Activated T-cell treated with anti-CD3 and anti-CD28 coated beads, Interleukin-2, amount 50 U/mL, for 4 hours (primary cell): ENCODE data around the gene LENG9. TPM values are rescaled to one million over a fixed set of nuclear protein-coding genes. Genes with fewer than 3 reads are reported as not detected.

Experiments used
- ATAC-seq, 2 donors: fragments of 200-7000 bp; cut with Tn5 transposase; one replicate each; pipeline ENCODE4 v1.10.0; 2021
- DNase-seq: peaks from one replicate; pipeline ENCODE4 v3.0.0-alpha.2; 2020
- H3K27me3 Mint-ChIP-seq: one replicate; pipeline ENCODE4 v1.8.0; 2021; ENCODE audit warnings: low read depth, mixed read lengths
- H3K36me3 Mint-ChIP-seq: one replicate; pipeline ENCODE4 v1.8.0; 2022; ENCODE audit warnings: mixed read lengths; ENCODE audit not compliant: insufficient read depth
- H3K4me1 Mint-ChIP-seq: one replicate; pipeline ENCODE4 v1.8.0; 2021; ENCODE audit warnings: low read depth, mixed read lengths
- H3K4me3 Mint-ChIP-seq: one replicate; pipeline ENCODE4 v1.8.0; 2021; ENCODE audit warnings: mild to moderate bottlenecking, moderate library complexity, mixed read lengths
- H3K9me3 Mint-ChIP-seq: one replicate; pipeline ENCODE4 v1.8.0; 2021; ENCODE audit warnings: mixed read lengths
- total RNA-seq, 3 donors: library from RNA; stranded (reverse); gene quantifications; one replicate each; pipeline ENCODE4 v1.2.1, GENCODE V29; 2021

Gene LENG9
- total RNA-seq, 3 donors from 2014 or later = 4.8 to 5.4 (median 5.2) TPM

DNA sequence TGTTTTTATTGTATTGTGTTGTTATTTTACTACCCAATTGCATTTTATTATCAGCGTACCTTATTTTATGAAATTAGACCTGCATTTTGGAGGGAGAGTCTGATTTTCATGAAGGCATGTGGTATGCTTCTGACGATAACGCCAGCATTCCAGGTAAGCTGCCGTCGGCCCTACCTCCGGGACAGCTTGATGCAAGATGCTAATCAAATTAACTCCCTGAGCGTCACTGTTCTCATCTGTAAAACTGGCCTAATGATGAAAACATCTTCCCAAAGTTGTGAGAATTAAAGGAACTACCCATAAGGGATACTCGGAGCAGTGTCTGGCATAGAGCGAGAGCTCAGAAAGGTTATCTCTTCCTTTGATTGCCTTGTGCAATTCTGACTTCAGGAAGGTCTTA is 26.2 kb upstream of the LENG9 start:
- Mint-ChIP-seq H3K4me3 (no peak overlapping the region), H3K36me3 (no peaks in the 10 kb centered on the region), H3K4me1 (peaks cover 2% of the 10 kb centered on the region), H3K9me3 (no peaks in the 10 kb centered on the region), H3K27me3 (peaks cover 37% of the 10 kb centered on the region)
- no peak for DNase-seq
- no peak for ATAC-seq

DNA sequence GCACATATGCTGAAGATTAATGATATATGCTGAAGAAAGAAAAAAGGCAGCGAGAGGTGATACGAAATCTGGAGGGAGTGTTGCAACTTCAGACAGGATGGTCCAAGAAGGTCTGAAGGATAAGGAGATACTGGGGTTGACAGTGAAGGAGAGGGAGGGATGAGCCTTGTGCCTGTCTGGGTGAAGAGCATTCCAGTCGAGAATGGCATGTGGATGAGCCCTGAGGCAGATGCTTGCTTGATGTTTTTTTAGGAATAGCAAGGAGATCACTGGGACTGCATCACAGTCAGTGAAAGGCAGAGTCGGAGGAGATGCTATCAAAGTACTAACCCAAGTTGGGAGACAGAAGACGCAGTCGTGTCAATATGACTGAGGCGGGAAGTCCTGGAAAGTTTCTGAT is 25.8 kb upstream of the LENG9 start:
- Mint-ChIP-seq H3K9me3 (no peaks in the 10 kb centered on the region), H3K27me3 (peaks cover 36% of the 10 kb centered on the region), H3K36me3 (no peaks in the 10 kb centered on the region), H3K4me1 (peaks cover 2% of the 10 kb centered on the region), H3K4me3 (no peak overlapping the region)
- DNase-seq = no peak
- no peak for ATAC-seq

DNA sequence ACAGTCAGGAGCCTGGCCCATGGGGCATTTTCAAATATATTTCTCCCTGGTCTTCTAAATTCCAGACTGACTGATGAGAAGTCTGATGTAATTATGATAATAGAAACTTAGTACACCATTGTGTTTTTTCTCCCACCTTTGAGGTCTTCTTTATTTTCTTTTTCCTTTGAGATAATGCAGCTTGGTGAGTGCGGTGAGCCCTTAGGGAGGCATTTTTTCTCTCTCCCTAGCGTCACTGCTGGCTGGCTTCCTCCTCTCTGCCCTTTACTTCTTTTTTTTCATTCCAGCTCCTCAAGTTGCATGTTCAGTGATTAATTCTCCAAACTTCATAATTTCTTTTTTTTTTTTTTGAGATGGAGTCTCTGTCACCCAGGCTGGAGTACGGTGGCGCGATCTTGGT is 22.3 kb upstream of the LENG9 start:
- H3K4me3 Mint-ChIP-seq = no peak overlapping the region
- peaks cover 28% of the 10 kb centered on the region for H3K27me3 Mint-ChIP-seq
- DNase-seq = no peak
- ATAC-seq = no peak
- peaks cover 8% of the 10 kb centered on the region for H3K4me1 Mint-ChIP-seq
- no peaks in the 10 kb centered on the region for H3K36me3 Mint-ChIP-seq
- H3K9me3 Mint-ChIP-seq = no peaks in the 10 kb centered on the region

DNA sequence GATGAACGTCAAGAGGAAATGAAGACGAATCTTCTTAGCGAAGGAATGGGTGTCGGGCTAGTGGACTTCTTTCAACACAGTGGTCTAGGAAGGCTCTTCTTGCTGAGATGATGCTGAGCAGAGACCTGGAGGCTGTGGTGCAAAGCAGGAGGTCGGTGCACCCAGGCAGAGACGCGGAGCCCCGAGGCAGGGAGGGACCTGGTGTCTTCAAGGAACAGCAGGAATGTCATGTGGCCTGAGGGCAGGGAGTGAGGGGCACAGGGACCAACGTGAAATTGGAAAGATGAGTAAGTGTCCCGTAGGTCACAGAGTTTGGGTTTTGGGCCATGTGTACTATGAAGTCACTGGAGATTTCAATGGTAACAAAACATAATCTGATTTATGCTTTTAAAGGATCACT is 20.9 kb upstream of the LENG9 start:
- no peaks in the 10 kb centered on the region for H3K36me3 Mint-ChIP-seq
- H3K27me3 Mint-ChIP-seq = peaks cover 31% of the 10 kb centered on the region
- peaks cover 8% of the 10 kb centered on the region for H3K4me1 Mint-ChIP-seq
- DNase-seq = no peak
- H3K9me3 Mint-ChIP-seq = no peaks in the 10 kb centered on the region
- H3K4me3 Mint-ChIP-seq = no peak overlapping the region
- no peak for ATAC-seq

DNA sequence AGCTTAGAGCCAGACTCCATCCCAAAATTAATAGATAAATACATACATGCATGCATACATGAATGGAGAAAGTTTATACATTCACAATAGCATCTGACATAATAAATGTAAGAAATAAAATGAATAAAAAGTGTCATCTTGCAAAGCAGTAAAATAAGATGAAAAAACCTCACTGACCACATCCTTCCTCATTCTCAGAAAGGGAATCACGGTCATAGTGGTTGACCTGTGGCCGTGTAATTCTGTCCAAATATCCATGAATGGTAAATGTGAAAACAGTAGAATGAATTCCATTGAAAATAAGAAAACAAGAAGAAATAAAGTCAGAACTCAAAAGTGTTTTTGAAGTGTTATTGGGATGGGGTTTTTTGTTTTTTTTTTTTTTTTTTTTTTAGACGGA is 19.3 kb upstream of the LENG9 start:
- no peak for ATAC-seq
- Mint-ChIP-seq H3K4me3 (no peak overlapping the region), H3K4me1 (peaks cover 8% of the 10 kb centered on the region), H3K9me3 (no peaks in the 10 kb centered on the region), H3K36me3 (no peaks in the 10 kb centered on the region), H3K27me3 (peaks cover 36% of the 10 kb centered on the region)
- no peak for DNase-seq

DNA sequence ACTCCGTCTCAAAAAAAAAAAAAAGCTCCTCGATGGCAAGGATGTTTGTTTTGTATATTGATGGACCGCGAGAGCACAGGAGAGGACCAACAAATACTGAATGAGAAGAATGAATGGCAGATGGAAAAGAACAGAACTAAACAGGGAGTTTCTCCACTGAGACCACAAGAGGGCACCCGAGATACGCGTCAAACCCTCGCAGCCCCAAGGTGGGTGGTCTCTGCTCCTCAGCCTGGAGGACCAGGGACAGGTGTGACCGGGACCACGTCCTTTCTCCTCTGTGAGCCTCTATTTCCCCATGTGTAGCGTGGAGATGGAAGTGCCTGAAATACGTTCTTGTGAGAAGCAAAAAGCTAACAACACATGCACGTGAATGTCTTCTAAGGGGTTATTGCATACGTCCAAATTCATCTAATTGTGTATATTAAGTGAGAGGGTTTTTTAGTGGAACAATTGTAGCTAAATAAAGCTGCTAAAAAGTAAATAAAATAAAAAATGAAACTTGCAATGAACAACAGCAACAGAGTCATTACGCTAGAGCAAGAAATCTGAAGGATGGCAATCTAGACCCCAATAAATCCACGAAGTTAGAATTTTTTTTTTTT is 17.9 kb upstream of the LENG9 start:
- ATAC-seq = no peak
- no peak for DNase-seq
- Mint-ChIP-seq H3K4me1 (peaks cover 8% of the 10 kb centered on the region), H3K27me3 (peaks cover 43% of the 10 kb centered on the region), H3K36me3 (no peaks in the 10 kb centered on the region), H3K4me3 (no peak overlapping the region), H3K9me3 (no peaks in the 10 kb centered on the region)

DNA sequence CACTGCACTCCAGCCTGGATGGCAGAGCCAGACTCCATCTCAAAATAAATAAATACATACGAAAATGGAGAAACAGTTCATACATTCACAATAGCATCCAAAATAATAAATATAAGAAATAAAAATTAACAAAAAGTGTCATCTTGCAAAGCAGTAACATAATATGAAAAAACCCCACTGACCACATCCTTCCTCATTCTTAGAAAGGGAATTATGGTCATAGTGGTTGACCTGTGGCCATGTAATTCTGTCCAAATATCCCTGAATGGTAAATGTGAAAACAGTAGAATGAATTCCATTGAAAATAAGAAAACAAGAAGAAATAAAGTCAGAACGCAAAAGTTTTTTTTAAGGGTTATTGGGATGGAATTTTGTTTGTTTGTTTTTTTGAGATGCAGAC is 16.5 kb upstream of the LENG9 start:
- Mint-ChIP-seq H3K27me3 (peaks cover 38% of the 10 kb centered on the region), H3K36me3 (no peaks in the 10 kb centered on the region), H3K9me3 (no peaks in the 10 kb centered on the region), H3K4me1 (peaks cover 6% of the 10 kb centered on the region), H3K4me3 (no peak overlapping the region)
- no peak for ATAC-seq
- DNase-seq = no peak

DNA sequence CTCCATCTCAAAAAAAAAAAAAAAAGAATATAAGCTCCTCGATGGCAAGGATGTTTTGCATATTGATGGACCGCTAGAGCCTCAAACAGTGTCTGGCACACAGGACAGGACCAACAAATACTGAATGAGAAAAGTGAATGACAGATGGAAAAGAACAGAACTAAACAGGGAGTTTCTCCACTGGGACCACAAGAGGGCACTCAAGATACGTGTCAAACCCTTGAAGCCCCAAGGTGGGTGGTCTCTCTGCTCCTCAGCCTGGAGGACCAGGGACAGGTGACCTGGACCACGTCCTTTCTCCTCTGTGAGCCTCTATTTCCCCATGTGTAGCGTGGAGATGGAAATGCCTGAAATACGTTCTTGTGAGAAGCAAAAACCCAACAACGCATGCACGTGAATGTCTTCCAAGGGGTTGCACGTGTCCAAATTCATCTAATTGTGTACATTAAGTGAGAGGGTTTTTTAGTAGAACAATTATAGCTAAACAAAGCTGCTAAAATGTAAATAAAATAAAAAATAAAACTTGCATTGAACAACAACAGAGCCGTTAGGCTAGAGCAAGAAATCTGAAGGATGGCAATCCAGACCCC is 15.2 kb upstream of the LENG9 start:
- DNase-seq (no peak), ATAC-seq (peak in 1 of 2 donors; percentile 43)
- H3K4me3 Mint-ChIP-seq = no peak overlapping the region
- H3K27me3 Mint-ChIP-seq = peaks cover 36% of the 10 kb centered on the region
- no peaks in the 10 kb centered on the region for H3K36me3 Mint-ChIP-seq
- no peaks in the 10 kb centered on the region for H3K9me3 Mint-ChIP-seq
- H3K4me1 Mint-ChIP-seq = peaks cover 6% of the 10 kb centered on the region

DNA sequence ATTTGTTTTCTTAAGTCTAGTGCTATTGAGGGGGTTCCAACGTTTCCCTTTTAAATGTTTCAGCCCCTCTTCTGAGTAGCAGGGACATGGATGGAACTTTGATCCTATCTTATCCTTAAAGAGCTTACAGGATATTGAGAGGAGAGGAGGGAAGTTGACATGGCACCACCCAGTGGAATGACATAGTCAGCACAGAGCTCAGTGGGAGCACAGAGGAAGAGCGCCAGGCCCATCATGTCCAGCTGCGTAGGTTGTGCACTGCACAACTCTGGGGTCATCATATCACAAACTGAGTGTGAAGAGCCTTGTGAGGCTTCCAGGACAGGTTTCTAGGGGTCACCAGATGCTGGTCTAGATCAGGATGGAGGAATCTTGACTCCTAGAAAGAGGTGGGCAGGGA is 14.1 kb upstream of the LENG9 start:
- Mint-ChIP-seq H3K27me3 (peaks cover 42% of the 10 kb centered on the region), H3K4me3 (no peak overlapping the region), H3K9me3 (no peaks in the 10 kb centered on the region), H3K36me3 (no peaks in the 10 kb centered on the region), H3K4me1 (peaks cover 8% of the 10 kb centered on the region)
- ATAC-seq (no peak), DNase-seq (no peak)

DNA sequence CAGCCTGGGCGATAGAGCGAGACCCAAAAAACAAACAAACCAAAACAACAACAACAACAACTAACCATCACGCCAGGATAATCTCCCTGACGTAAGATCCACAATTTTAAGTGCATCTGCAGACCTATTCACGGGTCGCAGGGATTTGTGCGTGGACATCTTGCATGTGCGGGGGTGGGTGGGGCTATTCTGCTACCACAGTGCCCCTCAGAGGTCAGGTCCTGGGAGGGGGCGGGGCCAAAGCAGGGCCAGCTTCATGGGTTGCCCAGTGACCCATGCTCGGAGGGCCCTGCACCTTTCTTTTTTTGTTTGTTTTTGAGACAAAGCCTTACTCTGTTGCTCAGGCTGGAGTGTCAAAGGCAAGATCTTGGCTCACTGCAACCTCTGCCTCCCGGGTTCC is 12.1 kb upstream of the LENG9 start:
- ATAC-seq (no peak), DNase-seq (no peak)
- Mint-ChIP-seq H3K36me3 (no peaks in the 10 kb centered on the region), H3K4me1 (peaks cover 4% of the 10 kb centered on the region), H3K4me3 (no peak overlapping the region), H3K27me3 (peaks cover 40% of the 10 kb centered on the region), H3K9me3 (no peaks in the 10 kb centered on the region)

DNA sequence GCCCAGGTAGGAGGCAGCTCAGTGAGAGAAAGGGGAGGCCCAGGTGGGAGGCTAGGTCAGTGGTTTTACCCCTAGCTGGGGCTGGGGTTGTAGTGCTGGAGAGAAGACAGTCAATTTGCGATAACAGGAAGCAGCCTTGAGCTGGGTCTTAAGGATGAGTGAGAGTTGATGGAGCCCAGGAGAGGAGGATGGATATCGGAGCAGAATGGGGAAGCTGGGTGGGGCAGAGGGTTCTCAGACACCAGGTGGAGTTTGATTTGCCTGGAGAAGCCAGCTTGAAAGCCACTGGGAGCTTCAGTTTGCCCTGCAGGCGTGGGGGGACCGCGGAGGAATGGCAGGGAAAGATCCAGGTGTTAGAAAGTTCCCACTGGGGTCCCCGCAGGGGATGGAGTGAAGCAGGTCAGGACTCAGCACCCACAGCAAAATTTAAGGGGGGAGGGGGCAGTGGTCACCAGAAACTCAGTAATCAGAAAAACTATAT is 10.4 kb upstream of the LENG9 start:
- DNase-seq = no peak
- ATAC-seq = peak in 1 of 2 donors; percentile 13
- Mint-ChIP-seq H3K4me3 (no peak overlapping the region), H3K27me3 (peaks cover 51% of the 10 kb centered on the region), H3K4me1 (peaks cover 11% of the 10 kb centered on the region), H3K9me3 (no peaks in the 10 kb centered on the region), H3K36me3 (no peaks in the 10 kb centered on the region)

DNA sequence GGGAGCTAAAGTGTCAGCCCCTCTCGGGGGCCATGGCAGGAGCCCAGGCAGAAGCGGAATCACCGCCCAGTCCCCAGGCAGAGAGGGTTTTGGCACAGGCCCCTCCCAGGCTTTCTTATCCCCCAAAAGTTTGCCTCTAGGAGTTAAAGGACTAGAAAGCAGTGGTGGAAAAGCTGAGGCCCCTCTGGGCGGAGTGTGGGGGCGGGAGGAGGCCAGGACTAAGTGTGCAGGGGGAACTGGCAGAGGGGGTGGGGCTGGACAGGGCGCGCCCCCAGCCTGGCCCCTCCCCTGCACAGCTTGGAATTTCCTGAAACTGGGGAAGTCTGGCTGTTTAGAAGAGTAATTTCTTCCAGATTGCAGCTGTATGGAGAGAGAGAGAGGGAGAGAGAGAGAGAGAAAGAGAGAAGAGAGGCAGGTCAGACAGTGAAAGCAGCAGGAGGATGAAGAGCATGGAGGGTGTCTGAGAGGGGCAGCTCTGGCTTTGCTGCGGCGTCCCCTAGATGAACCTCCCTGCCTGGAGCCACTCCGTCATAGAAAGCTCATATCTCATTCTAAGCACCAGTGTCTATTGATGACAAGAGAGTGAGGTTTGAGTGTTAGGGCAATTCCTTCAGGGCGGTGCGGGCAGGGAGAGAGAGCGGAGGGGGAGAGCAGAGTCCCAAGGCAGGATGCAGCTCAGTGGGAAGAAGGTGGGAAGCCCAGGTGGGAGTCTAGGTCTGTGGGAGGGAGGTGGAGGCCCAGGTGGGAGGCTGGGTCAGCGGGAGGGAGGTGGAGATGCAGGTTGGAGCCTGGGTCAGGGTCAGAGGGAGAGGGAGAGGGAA is 9.7 kb upstream of the LENG9 start, which contains the start of gene CDC42EP5:
Gene CDC42EP5, minus strand, starts transcription at position 226 of the 821 bp plus-strand sequence. CDS start 7,749 bp downstream, outside the sequence.
- Mint-ChIP-seq H3K4me3 (no peak within 1 kb of the TSS), H3K36me3 (no peaks in the 10 kb centered on the region), H3K27me3 (peaks cover 49% of the 10 kb centered on the region), H3K9me3 (no peaks in the 10 kb centered on the region), H3K4me1 (peaks cover 11% of the 10 kb centered on the region)
- DNase-seq (no peak), ATAC-seq (peak; percentile 25 to 44)

DNA sequence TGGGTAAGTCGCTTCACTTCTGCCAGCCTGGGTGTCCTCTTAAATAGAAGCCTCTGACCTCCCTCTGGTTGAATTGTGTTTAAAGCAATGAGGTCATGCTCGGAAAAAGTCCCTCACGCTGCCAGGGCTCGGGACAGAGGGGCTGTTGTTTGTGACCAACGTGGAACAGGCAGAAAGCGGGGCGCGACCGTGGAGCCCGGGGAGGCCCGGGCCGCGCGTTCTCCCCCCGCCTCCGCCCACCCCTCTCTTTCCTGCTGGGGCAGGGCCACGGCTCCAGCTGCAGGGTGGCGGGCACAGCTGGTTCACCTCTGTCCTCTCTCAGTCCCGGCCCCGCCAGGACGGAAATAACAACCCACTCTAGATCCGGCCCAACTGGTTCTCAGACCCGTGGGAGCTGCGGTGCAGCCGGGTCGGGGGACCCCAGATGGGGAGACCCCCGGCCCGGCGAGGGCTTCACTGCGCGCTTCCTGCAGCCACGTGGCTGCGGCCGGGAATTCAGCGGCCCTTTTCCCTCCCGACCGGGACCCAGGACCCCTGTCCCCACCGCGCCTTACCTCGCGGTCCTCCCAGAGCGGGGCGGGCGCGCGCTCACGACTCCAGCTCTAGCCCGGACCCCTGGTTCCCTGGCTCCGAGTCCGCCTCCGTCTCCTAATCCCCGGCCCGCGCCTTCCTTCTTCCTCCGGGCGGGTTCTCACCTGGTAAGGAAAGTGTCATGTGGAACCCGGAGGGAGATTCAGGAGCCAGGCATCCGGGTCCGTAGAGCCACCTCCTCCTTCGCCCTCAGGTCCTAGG is 7.6 kb upstream of the LENG9 start:
- peaks cover 43% of the 10 kb centered on the region for H3K27me3 Mint-ChIP-seq
- DNase-seq = no peak
- peaks cover 11% of the 10 kb centered on the region for H3K4me1 Mint-ChIP-seq
- H3K4me3 Mint-ChIP-seq = no peak overlapping the region
- H3K36me3 Mint-ChIP-seq = no peaks in the 10 kb centered on the region
- H3K9me3 Mint-ChIP-seq = no peaks in the 10 kb centered on the region
- peak in 1 of 2 donors; percentile 56 for ATAC-seq

DNA sequence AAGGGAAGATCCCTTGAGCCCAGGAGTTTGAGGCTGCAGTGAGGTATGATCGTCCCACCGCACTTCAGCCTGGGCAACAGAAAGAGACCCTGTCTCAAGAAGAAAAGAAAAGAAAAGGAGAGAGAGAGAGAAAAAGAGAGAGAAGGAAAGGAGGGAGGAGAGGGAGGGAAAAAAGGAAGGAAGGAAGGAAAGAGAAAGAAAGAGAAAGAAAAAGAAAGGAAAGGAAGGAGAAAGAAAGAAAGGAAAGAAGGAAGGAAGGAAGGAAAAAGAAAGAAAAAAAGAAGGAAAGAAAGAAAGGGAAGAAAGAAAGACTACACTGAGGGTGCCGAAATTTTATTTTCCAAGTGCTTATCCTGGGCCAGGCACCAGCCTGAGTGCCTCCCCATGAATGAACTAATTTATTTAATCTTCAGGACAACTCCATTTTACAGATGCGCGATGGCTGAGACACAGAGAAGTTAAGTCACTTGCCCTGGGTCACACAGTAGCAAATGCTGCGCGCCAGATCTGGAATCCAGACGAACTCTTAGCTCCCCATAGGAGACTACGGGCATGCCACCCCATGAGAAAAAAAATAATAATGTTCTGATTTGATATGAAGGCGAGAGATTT is 6.8 kb upstream of the LENG9 start:
- ATAC-seq (no peak), DNase-seq (no peak)
- H3K36me3 Mint-ChIP-seq = no peaks in the 10 kb centered on the region
- H3K4me1 Mint-ChIP-seq = peaks cover 11% of the 10 kb centered on the region
- H3K4me3 Mint-ChIP-seq = peak overlapping the region; percentile 37
- H3K9me3 Mint-ChIP-seq = no peaks in the 10 kb centered on the region
- H3K27me3 Mint-ChIP-seq = peaks cover 42% of the 10 kb centered on the region
